Renal cortex interstitium (tissue), 11 donors: ENCODE data around the gene SRSF7. TPM values are rescaled to one million over a fixed set of nuclear protein-coding genes. Genes with fewer than 3 reads are reported as not detected.
"Not testable (repeated sequence)": the region's sequence is repeated elsewhere in the genome, so short reads cannot be mapped to it uniquely, and the experiment has no call there.

Experiments used
- DNase-seq, 11 donors: peaks; one replicate each; pipeline ENCODE4 v3.0.0-alpha.2; 2013; ENCODE audit warnings: low read depth in 9 of 11, low spot score in 4 of 11; ENCODE audit errors: extremely low read depth in 1 of 11
- polyA plus RNA-seq, 3 donors: library from polyadenylated mRNA; unstranded; fragments of 120-200 nt; gene quantifications; one replicate each; pipeline ENCODE4 v1.2.1, GENCODE V29; 2013; ENCODE audit not compliant: insufficient read length in 3 of 3

SRSF7 gene
- polyA plus RNA-seq, 3 donors, result 203 to 279 (median 243) TPM

GRCh38 chr2:38744399-38744780 lies 6.8 kb downstream of the SRSF7 start:
- no peak for DNase-seq

DNA sequence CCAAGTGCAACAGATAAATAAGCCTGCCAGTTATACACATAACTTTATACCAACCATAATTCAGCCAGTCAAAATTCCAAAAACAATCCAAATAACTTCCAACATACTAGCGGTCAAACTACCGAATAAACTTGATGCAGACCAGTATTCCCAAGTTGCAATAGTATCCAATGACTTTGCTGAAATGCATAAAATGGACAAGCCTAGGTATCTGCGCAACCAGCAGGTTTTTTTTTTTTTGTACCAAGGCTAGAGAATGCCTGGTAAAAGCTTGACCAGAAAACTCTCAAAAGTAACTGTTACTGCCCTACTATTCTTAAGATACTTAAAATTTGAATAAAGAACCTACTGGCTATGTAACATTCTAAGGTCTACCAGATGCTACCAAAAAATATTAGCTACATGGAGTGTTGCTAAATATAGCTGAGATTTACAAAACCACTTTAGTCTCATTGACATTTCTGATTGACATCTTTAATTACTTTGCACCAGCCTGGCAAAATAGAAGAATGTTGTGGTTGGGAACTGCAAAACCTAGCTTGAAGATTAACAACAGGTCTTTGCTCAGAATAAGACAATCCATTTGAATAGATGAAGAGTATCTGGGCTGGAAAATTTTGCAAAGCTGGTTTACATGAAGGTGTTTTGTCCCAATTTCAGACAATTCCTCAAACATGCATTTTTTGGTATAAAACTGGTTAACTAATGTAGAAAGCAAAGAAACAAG lies 7.3 kb downstream of the SRSF7 start:
- DNase-seq, result no peak

DNA sequence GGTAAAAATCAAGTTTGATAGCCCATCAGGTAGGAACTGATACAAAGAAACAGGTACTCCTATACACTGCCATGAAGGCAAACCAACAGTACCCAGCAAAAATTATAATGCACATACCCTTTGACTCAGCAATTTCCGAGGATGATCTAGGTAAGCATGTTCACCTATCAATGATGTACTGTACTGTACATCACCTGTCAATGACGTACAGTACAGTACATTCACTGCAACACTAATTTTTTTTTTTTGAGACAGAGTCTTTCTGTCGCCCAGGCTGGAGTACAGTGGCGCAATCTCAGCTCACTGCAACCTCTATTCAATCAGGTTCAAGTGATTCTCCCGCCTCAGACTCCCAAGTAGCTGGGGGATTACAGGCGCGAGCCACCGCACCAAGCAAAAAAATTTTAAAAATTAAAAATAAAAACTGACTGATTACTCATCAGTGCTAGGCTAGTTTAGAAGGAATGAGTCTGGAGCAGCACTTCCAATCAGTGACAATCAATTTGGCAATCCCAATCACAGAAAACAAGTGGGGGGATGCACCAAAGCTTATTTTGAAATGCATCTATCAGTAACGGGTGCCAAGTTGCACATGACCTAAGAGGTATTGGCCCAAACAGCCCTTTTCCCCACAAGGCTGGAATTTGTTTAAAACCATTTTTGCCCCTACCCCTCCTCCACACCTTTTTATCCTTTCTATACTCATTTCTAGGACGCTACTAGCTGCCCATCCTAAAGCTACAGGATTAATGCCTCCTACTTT lies 8.2 kb downstream of the SRSF7 start:
- DNase-seq, result no peak

DNA sequence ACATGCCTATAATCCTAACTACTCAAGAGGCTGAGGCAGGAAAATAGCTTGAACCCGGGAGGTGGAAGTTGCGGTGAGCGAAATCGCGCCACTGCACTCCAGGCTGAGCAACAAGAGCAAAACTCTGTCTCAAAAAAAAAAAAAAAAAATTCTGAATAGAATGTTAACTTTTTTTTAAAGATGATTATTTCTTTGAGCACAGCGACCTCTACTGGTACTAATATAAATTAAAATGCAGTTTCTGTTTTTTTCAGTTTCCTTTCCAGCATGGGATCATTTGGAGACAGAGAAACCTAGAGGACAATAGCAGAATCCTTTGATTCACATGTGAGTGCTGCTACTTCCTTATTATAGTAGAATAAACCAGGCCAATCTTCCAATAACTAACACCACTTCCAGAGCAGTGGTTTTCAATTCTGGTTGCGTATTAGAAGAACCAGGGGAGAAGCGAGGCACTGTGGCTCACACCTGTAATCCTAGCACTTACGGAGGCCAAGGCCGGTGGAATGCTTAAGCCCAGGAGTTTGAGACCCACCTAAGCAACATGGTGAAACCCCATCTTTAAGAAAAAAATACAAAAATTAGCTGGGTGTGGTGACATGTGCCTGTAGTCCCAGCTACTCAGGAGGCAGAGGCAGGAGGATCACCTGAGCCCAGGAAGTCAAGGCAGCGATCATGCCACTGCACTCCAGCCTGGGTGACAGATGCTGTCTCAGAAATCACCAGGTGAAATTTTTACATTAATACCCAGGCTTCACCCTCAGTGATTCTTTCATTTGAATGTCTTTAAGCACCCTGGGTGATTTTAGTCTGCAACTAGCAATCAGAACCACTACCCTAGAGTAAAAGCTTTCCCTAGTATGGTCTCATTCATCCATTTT lies 10.1 kb downstream of the SRSF7 start:
- peak in 5 of 11 donors; percentile 22 to 57 (median 42) for DNase-seq

GRCh38 chr2:38739524-38739923 lies 11.6 kb downstream of the SRSF7 start:
- no peak for DNase-seq

GRCh38 chr2:38737925-38738324 lies 13.2 kb downstream of the SRSF7 start:
- no peak for DNase-seq

DNA sequence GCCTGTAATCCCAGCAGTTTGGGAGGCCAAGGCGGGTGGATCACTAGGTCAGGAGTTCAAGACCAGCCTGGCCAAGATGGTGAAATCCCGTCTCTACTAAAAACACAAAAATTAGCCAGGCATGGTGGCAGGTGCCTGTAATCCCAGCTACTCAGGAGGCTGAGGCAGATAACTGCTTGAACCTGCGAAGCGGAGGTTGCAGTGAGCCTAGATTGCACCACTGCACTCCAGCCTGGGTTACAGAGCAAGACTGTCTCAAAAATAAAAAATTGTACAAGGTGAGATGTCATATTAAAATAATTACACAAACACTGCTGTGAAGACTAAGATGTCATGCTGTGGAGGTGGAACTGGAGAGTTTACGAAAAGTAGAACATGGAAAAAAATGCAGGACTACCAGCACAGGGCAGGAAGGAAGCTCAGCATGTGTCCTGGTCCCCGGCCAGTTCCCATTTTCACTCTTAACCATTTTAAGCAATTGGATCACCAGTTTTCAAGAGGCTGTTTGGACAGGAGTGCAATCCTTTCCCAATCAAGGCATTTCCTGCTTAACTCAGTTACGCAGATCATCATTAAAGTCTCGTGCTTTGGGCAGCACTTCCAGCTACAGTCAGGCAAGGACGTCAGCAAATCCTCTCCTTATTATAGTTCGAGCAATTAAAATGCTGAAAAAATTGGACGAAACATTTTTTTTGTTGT lies 14.0 kb downstream of the SRSF7 start:
- DNase-seq, result not testable (repeated sequence)

- DNase-seq, result no peak
Observed at GRCh38 chr2:38735999-38736320, 15.2 kb downstream of the SRSF7 start.

- no peak for DNase-seq
Observed at GRCh38 chr2:38734299-38735058, 16.7 kb downstream of the SRSF7 start.

DNA sequence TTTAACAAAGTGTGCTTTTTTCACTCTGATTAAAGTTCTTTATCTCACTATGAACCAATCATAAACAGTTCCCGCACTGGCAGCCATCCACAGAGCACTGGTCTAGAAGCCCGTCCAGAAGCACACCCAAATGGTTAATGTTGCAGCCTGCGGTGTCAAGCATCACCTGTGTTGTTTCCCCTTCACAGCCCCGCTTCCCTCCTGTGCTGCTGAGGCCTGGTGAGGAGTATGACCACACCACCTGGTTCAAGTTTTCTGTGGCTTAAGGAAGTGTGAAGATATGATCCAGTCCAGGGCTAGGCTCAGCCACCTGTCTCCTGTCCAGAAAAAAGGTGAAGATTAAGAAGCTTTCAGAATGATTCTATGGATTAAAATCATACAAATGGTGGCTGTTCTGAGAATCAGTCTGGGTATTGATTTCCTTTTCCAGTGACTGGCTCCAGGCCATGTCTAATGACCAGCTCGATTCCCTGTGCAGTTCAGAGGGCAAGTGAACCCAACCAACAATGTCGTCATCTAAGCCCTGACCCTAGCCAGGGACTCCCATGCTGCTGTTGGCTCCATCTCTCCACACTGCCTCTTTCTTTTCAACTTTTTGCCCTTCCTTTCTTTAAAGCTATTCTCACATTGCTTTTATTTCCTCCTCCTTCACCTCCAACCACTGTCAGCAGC lies 17.7 kb downstream of the SRSF7 start:
- DNase-seq, result no peak

DNA sequence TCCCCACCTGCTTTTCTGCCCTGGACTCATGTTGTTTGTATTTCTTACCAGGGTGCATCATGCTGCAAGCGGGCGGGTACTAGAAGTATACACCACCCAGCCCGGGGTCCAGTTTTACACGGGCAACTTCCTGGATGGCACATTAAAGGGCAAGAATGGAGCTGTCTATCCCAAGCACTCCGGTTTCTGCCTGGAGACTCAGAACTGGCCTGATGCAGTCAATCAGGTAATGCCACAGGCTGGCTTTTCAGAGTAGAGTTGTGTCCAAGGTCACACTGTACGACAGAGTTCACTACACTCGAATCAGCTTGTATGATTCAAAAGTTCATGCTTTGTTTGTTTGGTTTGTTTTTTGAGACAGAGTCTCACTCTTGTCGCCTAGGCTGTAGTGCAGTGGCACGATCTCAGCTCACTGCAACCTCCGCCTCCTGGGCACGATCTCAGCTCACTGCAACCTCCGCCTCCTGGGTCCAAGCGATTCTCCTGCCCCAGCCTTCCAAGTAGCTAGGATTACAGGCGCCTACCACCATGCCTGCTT lies 19.4 kb downstream of the SRSF7 start:
- DNase-seq, result no peak

DNA sequence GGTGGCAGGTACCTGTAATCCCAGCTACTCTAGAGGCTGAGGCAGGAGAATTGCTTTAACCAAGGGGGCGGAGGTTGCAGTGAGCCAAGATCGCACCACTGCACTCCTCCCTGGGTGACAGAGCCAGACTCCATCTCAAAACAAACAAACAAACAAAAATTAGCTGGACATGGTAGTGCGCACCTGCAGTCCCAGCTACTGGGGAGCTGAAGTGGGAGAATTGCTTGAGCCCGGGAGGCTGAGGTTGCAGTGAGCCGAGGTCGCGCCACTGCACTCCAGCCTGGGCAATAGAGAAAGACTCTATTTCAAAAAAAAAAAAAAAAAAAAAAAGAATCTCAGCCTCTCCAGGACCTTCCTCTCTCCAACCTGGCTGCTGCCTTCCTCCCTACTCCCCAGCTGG lies 20.1 kb downstream of the SRSF7 start:
- no peak for DNase-seq

GRCh38 chr2:38728694-38729093 lies 22.5 kb downstream of the SRSF7 start:
- no peak for DNase-seq

DNA sequence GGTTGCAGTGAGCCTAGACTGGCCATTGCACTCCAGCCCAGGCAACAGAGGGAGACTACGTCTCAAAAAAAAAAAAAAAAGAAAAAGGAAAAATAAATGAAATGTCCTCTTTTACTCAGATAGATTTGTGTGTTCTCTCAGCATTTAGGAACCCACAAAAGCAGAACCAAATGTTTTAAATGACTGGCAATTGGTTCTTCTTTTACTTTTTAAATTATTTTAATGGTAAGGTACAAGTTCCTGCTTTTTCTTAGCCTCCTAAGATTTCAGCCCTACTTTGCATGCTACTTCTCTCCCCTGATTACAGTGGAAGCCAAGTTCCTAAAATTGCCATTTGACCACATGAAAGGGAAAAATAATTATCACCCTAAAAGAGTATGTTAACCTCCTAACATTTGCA lies 23.5 kb downstream of the SRSF7 start:
- no peak for DNase-seq

DNA sequence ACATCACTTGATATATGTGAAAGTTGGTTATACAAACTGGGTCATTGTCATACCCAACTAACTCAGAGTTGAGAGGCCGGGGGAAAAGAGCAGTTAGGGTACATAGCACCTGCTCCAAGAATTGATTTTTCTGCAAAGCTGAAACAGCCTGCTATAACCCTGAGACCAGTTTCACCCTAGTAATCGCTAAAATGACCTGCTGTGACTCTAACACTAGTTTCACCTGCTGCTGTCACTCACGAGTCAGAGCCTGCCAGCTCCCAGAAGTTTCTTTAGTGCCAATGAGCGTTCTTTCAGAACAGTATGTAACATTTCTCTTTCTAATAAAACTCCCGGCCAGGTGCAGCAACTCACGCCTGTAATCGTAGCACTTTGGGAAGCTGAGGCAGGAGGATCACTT lies 28.0 kb downstream of the SRSF7 start:
- no peak for DNase-seq

GRCh38 chr2:38722271-38723061 lies 28.7 kb downstream of the SRSF7 start:
- no peak for DNase-seq

DNA sequence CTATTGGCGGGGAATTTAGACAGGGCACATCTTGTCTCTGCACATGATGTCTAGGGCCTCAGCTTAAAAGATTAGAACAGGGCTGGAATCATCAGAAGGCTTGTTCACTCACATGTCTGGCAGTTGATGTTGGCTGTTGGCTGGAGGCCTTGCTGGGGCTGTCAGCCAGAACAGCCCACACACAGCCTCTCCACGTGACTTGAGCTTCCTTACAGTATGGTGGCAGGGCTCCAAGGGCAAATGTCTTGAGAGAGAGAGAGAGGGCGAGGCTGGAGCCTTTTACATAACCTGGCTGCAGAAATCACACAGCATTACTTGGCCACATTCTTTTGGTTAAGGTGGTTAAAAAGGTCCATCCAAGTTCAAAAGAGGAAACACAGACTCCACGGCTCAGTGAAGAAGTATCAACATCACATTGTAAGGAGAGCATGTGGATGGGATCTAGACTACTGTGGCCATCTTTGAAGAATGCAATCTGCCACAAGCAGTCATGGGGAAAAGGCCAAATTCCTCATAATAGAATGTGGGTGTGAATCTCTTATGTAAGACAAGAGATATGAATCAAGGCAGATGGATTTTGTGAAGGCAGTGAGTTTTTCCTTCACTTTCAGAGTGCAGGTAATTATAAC lies 30.4 kb downstream of the SRSF7 start:
- DNase-seq, result peak in 2 of 11 donors; percentile 31 to 33
